Measurements from ENCODE around the gene RADIL.

DNA sequence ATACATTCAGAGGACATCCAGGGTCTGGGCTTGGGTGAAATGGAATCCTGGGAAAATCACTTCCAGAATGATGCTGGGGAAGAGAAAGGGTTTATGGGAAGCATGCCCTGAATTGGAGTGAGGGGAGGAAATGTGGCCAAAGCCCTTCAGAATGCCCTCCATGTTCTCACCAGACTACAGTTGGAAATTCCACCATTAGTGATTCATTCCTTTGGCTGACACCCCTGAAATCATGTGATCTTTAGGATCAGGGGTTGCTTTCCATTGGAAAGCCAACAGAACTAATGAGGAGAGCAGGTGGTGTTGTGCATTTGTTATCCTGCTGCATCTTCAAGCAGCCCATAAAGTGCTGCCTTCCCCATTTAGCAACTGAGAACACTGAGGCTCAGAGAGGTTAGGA lies 20.8 kb upstream of the RADIL start:
- TF ChIP-seq, protein P1, sequence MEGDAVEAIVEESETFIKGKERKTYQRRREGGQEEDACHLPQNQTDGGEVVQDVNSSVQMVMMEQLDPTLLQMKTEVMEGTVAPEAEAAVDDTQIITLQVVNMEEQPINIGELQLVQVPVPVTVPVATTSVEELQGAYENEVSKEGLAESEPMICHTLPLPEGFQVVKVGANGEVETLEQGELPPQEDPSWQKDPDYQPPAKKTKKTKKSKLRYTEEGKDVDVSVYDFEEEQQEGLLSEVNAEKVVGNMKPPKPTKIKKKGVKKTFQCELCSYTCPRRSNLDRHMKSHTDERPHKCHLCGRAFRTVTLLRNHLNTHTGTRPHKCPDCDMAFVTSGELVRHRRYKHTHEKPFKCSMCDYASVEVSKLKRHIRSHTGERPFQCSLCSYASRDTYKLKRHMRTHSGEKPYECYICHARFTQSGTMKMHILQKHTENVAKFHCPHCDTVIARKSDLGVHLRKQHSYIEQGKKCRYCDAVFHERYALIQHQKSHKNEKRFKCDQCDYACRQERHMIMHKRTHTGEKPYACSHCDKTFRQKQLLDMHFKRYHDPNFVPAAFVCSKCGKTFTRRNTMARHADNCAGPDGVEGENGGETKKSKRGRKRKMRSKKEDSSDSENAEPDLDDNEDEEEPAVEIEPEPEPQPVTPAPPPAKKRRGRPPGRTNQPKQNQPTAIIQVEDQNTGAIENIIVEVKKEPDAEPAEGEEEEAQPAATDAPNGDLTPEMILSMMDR (conservative IDR thresholded peaks at IDR 0.05; ENCODE audit: low read length) = no peak
- no peak for TF ChIP-seq EZH2phosphoT487 (IDR thresholded peaks at IDR 0.05; ENCODE audit: borderline replicate concordance)
